Mesendoderm (in vitro differentiated cells): ENCODE measurements around the gene GRIK5.

Source experiments
- DNase-seq: peaks from one replicate; pipeline ENCODE4 v3.0.0; 2013
- H2AK5ac ChIP-seq: 2 replicates; pipeline ENCODE4 v1.6.1; 2013; ENCODE audit warnings: low read length, inconsistent platforms
- H2BK120ac ChIP-seq: 2 replicates; pipeline ENCODE4 v1.6.1; 2013; ENCODE audit warnings: low read depth, mild to moderate bottlenecking, low read length, moderate library complexity, mixed read lengths
- H2BK15ac ChIP-seq: replicated peaks from 2 replicates; pipeline ENCODE4 v1.6.1; 2013; ENCODE audit warnings: low read depth, mild to moderate bottlenecking, moderate library complexity
- H2BK5ac ChIP-seq: 2 replicates; pipeline ENCODE4 v1.6.1; 2013; ENCODE audit warnings: low read length, inconsistent platforms
- H3K18ac ChIP-seq: 2 replicates; pipeline ENCODE4 v1.6.1; 2013; ENCODE audit warnings: mild to moderate bottlenecking, low read length, mixed read lengths
- H3K23ac ChIP-seq: one replicate; pipeline ENCODE4 v1.6.1; 2013; ENCODE audit warnings: low read length
- H3K27ac ChIP-seq: 2 replicates; pipeline ENCODE4 v1.5.1; 2013; ENCODE audit warnings: low read depth, mild to moderate bottlenecking, inconsistent platforms, low read length, moderate library complexity
- H3K27me3 ChIP-seq: 2 replicates; pipeline ENCODE4 v1.6.1; 2013; ENCODE audit warnings: low read length, control low read depth, mild to moderate bottlenecking, inconsistent platforms; ENCODE audit not compliant: insufficient read depth, poor library complexity
- H3K36me3 ChIP-seq: 2 replicates; pipeline ENCODE4 v1.6.1; 2013; ENCODE audit warnings: low read length, inconsistent platforms; ENCODE audit not compliant: control insufficient read depth, insufficient read depth
- H3K4ac ChIP-seq: one replicate; pipeline ENCODE4 v1.6.1; 2013; ENCODE audit warnings: low read depth, mild to moderate bottlenecking, low read length, moderate library complexity
- H3K4me1 ChIP-seq: 2 replicates; pipeline ENCODE4 v1.6.1; 2013; ENCODE audit warnings: low read depth, low read length, inconsistent platforms; ENCODE audit not compliant: control insufficient read depth
- H3K4me2 ChIP-seq: 2 replicates; pipeline ENCODE4 v1.6.1; 2013; ENCODE audit warnings: low read length
- H3K4me3 ChIP-seq: 2 replicates; pipeline ENCODE4 v1.5.1; 2013; ENCODE audit warnings: mild to moderate bottlenecking, low read length
- H3K56ac ChIP-seq: one replicate; pipeline ENCODE4 v1.6.1; 2013; ENCODE audit warnings: low read length
- H3K79me1 ChIP-seq: 2 replicates; pipeline ENCODE4 v1.6.1; 2013; ENCODE audit warnings: low read length, inconsistent platforms
- H3K79me2 ChIP-seq: 2 replicates; pipeline ENCODE4 v1.6.1; 2013; ENCODE audit warnings: mild to moderate bottlenecking, low read length; ENCODE audit not compliant: control insufficient read depth, insufficient read depth
- H3K9ac ChIP-seq: 2 replicates; pipeline ENCODE4 v1.6.1; 2013; ENCODE audit warnings: low read length, inconsistent platforms
- H4K5ac ChIP-seq: one replicate; pipeline ENCODE4 v1.6.1; 2013; ENCODE audit warnings: low read length
- H4K8ac ChIP-seq: one replicate; pipeline ENCODE4 v1.6.1; 2013; ENCODE audit warnings: low read depth, mild to moderate bottlenecking, control low read depth, low read length, moderate library complexity
- WGBS: extraction: QIAGEN DNeasy Blood & Tissue Kit; methylation state at CpG from one replicate; pipeline ENCODE4 v1.1.7; 2013; ENCODE audit warnings: low lambda C conversion rate, missing lambda C conversion rate; ENCODE audit not compliant: insufficient coverage; ENCODE audit errors: extremely low coverage; 5-methylcytosine and 5-hydroxymethylcytosine counted together

GRIK5 gene

DNA sequence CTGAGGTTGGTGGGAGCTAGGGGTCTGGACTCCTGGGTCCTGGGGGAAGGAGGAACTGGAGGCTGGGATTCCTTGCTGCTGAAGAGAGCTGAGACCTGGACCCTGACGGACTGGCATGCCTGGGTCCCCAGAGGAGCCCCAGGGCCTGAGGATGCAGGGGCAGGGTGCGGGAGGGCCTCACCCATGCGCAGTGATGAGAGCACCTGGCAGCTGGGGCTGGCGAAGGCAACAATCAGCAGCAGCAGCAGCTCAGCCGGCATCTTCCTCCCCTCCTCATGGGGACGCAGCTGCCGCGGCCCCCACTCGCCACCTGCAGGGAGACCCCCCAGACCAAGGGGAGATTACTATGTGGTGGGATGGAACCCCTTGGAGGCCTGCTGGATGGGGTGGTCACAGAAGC lies 4.5 kb downstream of the GRIK5 start:
- Histone ChIP-seq H3K23ac (no peak overlapping the region), H2BK120ac (no peak overlapping the region), H3K79me1 (no peaks in the 10 kb centered on the region), H3K4ac (no peak overlapping the region), H3K4me2 (no peak overlapping the region), H3K27ac (no peak overlapping the region), H2BK5ac (no peak overlapping the region), H4K5ac (no peak overlapping the region), H3K27me3 (no peaks in the 10 kb centered on the region), H3K56ac (no peak overlapping the region), H3K4me3 (no peak overlapping the region), H3K4me1 (peaks cover 4% of the 10 kb centered on the region), H2AK5ac (no peak overlapping the region), H3K36me3 (no peaks in the 10 kb centered on the region), H3K79me2 (no peaks in the 10 kb centered on the region), H3K18ac (no peak overlapping the region), H4K8ac (no peak overlapping the region), H2BK15ac (no peak overlapping the region), H3K9ac (no peak overlapping the region)
- WGBS = no CpG with 5 or more reads among the region's 9 CpGs
- no peak for DNase-seq

DNA sequence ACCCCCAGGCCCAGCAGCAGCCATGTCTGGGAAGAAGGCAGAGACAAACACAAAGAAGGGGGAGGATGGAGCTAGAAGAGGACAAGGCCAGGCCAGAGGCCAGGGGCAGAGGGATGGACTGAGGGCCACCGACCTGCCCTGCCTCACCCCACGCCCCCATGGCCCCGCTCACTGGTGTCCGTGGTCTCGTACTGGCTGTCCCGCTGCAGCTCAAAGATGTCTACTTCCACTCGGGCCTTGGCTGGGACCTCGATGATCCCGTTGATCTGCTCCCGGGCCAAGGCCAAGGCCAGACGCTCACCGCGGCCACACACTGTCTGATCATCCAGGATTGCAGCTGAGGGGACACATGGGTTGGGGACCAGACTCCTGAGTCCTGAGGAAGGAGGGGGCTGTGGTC lies 5.0 kb downstream of the GRIK5 start:
- Histone ChIP-seq H3K56ac (no peak overlapping the region), H3K23ac (no peak overlapping the region), H3K27ac (no peak overlapping the region), H3K27me3 (no peaks in the 10 kb centered on the region), H3K4ac (no peak overlapping the region), H3K79me1 (no peaks in the 10 kb centered on the region), H3K36me3 (no peaks in the 10 kb centered on the region), H3K4me1 (peaks cover 4% of the 10 kb centered on the region), H3K18ac (no peak overlapping the region), H3K79me2 (no peaks in the 10 kb centered on the region), H3K4me2 (no peak overlapping the region), H2BK15ac (no peak overlapping the region), H3K9ac (no peak overlapping the region), H2BK5ac (no peak overlapping the region), H3K4me3 (no peak overlapping the region), H4K5ac (no peak overlapping the region), H2AK5ac (no peak overlapping the region), H2BK120ac (no peak overlapping the region), H4K8ac (no peak overlapping the region)
- no CpG with 5 or more reads among the region's 13 CpGs for WGBS
- DNase-seq = no peak

DNA sequence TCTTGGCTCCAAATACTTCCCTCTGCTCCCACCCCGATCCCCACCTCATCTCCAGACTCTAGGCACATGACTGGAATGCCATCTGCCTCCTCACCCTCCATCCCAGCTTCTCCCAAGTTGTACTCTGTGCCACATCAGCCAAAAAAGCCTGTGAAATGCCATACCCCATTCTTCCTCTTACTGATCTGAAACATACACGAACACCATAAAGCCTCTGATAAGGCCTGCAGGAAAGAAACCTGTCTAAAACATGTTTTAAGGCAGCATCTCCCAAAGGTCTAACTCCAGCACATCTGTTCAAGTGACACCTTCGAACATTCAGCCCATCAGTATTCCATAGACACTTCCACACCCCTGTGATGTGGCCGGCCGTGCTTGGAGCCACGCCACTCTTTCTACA lies 5.6 kb downstream of the GRIK5 start:
- H3K9ac ChIP-seq = no peak overlapping the region
- H2BK5ac ChIP-seq = no peak overlapping the region
- DNase-seq = no peak
- no peak overlapping the region for H3K23ac ChIP-seq
- H2BK120ac ChIP-seq = no peak overlapping the region
- H4K5ac ChIP-seq = no peak overlapping the region
- no CpG with 5 or more reads among the region's 6 CpGs for WGBS
- no peak overlapping the region for H3K18ac ChIP-seq
- no peaks in the 10 kb centered on the region for H3K36me3 ChIP-seq
- H3K4me1 ChIP-seq = peaks cover 4% of the 10 kb centered on the region
- no peaks in the 10 kb centered on the region for H3K79me2 ChIP-seq
- H3K27me3 ChIP-seq = no peaks in the 10 kb centered on the region
- H3K4ac ChIP-seq = no peak overlapping the region
- no peak overlapping the region for H3K56ac ChIP-seq
- no peaks in the 10 kb centered on the region for H3K79me1 ChIP-seq
- H3K27ac ChIP-seq = no peak overlapping the region
- H4K8ac ChIP-seq = no peak overlapping the region
- no peak overlapping the region for H3K4me3 ChIP-seq
- no peak overlapping the region for H2AK5ac ChIP-seq
- no peak overlapping the region for H2BK15ac ChIP-seq
- H3K4me2 ChIP-seq = no peak overlapping the region

DNA sequence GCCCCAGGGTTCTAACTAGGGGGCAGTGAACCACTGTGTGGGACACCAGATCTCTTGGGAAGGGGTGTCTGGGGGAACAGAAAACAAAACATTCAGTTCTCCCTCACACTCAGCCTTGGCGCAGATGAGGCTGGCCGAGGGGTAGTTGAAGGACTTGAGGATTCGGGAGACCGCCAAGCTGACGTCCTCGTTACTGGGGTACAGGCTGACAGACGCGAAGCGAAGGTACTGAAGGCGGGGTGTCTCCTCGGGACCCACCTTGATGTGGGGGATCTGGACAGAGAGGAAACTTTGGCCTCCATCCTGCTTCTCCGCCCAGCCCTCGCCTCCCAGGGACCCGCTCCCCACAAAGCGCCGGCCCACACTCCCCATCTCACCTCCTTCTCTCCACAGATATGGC lies 7.6 kb downstream of the GRIK5 start:
- no peak overlapping the region for H2AK5ac ChIP-seq
- H3K23ac ChIP-seq = no peak overlapping the region
- DNase-seq = no peak
- no peaks in the 10 kb centered on the region for H3K79me1 ChIP-seq
- H3K79me2 ChIP-seq = no peaks in the 10 kb centered on the region
- H3K9ac ChIP-seq = no peak overlapping the region
- no peak overlapping the region for H3K4me3 ChIP-seq
- no peak overlapping the region for H3K4ac ChIP-seq
- H3K27ac ChIP-seq = no peak overlapping the region
- no peak overlapping the region for H3K56ac ChIP-seq
- no peak overlapping the region for H4K5ac ChIP-seq
- H3K4me2 ChIP-seq = no peak overlapping the region
- no peak overlapping the region for H2BK5ac ChIP-seq
- no peaks in the 10 kb centered on the region for H3K27me3 ChIP-seq
- no peak overlapping the region for H3K18ac ChIP-seq
- no peaks in the 10 kb centered on the region for H3K36me3 ChIP-seq
- no peak overlapping the region for H2BK15ac ChIP-seq
- H4K8ac ChIP-seq = no peak overlapping the region
- H2BK120ac ChIP-seq = no peak overlapping the region
- WGBS = no CpG with 5 or more reads among the region's 16 CpGs
- H3K4me1 ChIP-seq = no peaks in the 10 kb centered on the region

DNA sequence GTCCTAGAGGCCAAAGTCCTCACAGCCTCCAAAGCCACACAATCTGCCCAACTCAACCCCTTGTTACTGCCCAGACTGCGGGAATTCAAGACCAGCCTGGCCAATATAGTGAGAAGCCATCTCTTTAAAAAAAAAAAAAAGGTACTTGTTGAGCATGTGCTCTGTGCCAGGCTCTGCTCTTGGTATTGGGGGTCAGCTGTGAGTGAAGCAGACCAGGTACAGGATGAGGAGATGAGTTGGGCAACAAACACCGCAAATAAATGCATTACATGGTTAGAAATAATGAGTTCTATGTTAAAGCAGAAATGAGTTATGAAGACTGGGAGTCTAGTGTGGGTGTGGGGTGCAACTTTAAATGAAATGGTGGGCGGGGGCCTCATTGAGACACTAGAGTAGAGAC lies 9.9 kb downstream of the GRIK5 start:
- H3K27me3 ChIP-seq = no peaks in the 10 kb centered on the region
- H2BK15ac ChIP-seq = no peak overlapping the region
- H3K23ac ChIP-seq = no peak overlapping the region
- no peak overlapping the region for H3K4ac ChIP-seq
- peaks cover 4% of the 10 kb centered on the region for H3K36me3 ChIP-seq
- no CpG with 5 or more reads among the region's 3 CpGs for WGBS
- DNase-seq = no peak
- H3K56ac ChIP-seq = no peak overlapping the region
- no peak overlapping the region for H2AK5ac ChIP-seq
- no peak overlapping the region for H3K4me3 ChIP-seq
- H4K5ac ChIP-seq = no peak overlapping the region
- H4K8ac ChIP-seq = no peak overlapping the region
- no peak overlapping the region for H3K9ac ChIP-seq
- no peak overlapping the region for H3K4me2 ChIP-seq
- no peak overlapping the region for H2BK5ac ChIP-seq
- no peaks in the 10 kb centered on the region for H3K4me1 ChIP-seq
- H3K79me1 ChIP-seq = no peaks in the 10 kb centered on the region
- H3K18ac ChIP-seq = no peak overlapping the region
- no peaks in the 10 kb centered on the region for H3K79me2 ChIP-seq
- no peak overlapping the region for H2BK120ac ChIP-seq
- no peak overlapping the region for H3K27ac ChIP-seq

DNA sequence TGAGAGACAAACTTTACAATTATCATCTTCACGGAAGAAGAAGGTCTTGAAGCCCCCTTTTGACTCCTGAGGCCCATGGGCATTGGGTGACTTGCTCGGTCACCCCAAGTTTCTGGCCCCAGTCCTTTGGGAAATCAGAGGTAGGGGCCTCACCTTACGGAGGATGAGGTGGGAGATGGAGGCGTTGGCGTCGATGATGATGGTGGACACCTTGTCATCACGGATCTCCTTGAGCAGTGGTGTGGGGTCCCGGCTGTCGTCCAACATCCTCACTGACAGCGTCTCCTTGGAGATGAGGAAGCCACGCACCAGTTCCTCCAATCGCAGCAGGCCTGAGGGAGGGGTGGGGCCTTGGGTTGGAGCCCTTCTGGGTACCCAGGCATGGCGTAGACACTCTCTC lies 10.8 kb downstream of the GRIK5 start:
- Histone ChIP-seq H3K79me1 (no peaks in the 10 kb centered on the region), H4K5ac (no peak overlapping the region), H3K27ac (no peak overlapping the region), H3K23ac (no peak overlapping the region), H2AK5ac (no peak overlapping the region), H3K56ac (no peak overlapping the region), H3K9ac (no peak overlapping the region), H3K4me2 (no peak overlapping the region), H3K4me1 (no peaks in the 10 kb centered on the region), H2BK15ac (no peak overlapping the region), H3K79me2 (no peaks in the 10 kb centered on the region), H3K27me3 (no peaks in the 10 kb centered on the region), H2BK120ac (no peak overlapping the region), H2BK5ac (no peak overlapping the region), H3K36me3 (peaks cover 4% of the 10 kb centered on the region), H4K8ac (no peak overlapping the region), H3K18ac (no peak overlapping the region), H3K4me3 (no peak overlapping the region), H3K4ac (no peak overlapping the region)
- WGBS = no CpG with 5 or more reads among the region's 13 CpGs
- DNase-seq = no peak
